H4 (cell line): ENCODE results near the gene PDE3A. TPM values are rescaled to one million over a fixed set of nuclear protein-coding genes. Genes with fewer than 3 reads are reported as not detected.

Source experiments
- DNase-seq: peaks from one replicate; pipeline ENCODE4 v3.0.0-alpha.2; 2015; ENCODE audit warnings: low spot score
- total RNA-seq: library from RNA; depleted of rRNA; stranded (reverse); fragments of >200 nt; shearing (Covaris generic); gene quantifications from 2 replicates; pipeline ENCODE4 v1.2.3, GENCODE V29; 2014

Gene PDE3A
- total RNA-seq, 1 experiment from 2014 or later, result 8.9 TPM

DNA sequence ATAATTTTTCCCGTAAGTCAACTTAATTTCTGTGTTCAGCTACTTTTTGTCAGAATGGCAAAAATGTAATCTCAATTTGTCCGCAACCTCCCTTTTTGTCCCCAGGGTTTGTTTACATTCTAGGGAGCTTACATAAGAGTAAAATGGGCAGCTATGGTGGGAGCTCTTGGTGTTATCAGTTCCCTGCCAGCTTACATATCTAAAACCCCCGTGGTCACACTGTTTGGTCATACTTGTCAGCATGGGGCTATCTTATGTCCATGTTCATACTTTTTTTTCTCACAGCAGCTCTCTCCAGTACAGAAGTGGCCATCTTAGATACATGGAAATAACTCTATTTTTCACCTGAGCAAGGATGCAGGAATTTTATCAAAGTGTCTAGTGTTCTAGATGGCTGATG is 343.5 kb downstream of the PDE3A start:
- no peak for DNase-seq

DNA sequence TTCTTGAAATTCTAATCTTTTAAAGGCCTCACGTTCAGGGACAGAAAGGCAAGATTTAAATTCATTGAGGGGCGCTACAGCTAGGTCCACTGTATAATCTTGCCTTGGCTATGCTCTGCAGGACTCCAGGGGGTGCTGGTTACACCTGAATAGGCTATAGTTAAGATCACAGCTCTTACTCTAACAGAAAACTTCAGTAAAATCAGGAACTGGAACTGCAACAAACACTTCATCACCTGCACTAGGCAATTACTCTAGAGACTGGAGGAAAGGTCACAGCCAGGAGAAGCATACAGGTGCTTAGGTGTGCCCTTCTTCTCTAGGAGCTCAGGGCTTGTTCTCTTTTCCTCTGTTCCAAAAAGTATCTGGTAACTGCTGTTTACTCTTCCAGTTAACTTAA is 347.7 kb downstream of the PDE3A start:
- DNase-seq, result no peak

DNA sequence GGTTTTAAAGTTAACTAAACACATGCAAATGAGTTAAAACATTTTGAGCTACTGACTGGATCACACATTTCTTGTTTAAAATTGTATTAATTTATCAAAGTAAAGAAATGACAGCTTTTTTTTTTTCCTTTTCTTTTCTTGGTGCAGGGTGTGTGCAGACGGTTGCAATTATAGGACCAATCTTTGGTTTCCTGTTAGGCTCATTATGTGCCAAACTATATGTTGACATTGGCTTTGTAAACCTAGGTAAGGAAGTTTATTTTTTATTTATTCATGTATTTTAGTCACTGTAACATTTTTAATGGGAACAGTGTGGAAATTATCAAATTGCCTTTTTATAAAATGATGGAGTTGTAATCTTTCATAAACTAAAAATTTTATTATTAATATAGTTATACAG is 348.6 kb downstream of the PDE3A start:
- DNase-seq, result no peak

DNA sequence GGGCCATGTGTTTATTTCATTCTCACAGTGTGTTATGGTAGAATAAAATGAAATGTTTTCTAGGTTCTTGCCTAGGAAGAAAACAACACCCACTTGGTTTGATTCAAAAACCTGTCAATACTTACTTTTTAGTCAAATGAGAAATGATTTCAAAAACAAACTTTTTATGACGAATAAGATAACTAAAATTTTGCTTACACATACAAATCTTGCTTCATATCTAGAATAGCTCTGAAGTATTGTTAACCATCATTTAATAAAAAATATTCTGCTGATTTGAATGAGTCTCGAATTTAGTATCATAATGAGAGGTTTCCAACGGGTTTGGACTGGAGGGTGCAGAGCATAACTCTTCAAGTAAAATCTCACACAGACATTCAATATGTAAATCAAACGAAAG is 350.0 kb downstream of the PDE3A start:
- no peak for DNase-seq

DNA sequence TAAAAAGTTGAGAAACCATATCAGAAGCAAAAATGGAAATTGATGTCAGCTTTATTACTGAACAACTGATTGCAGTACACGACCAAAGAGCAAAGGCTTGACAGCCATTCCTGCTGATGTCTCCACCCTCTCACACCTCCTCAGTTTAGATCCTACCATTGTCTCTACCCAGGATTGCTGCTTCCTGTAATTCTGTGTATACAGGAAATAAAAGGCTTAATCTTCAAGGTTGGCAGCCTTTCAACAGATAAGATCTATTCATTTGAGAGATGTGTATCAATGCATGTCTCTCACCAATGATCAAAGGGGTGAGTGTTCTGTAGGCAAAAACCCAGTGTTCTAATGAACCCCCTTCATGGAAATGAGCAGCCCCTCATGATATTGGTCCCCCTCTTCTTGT is 353.8 kb downstream of the PDE3A start:
- no peak for DNase-seq

DNA sequence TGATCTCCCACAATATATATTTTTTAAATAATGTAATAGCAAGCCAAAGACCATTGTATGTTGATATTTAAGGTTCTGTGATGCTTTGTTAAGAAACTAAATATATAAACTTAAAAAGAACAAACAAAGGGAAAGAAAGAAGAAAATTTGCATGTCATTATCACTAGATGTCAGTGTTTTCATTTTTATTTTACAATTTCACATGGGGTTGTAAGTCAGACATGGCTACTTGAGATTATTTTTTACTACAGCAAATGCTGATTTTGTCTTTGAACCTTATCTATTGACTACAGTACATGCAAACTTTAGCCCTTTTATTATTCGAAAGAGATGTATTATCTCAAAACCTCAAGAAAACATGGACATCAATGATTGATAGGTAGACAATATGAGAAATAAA is 362.9 kb downstream of the PDE3A start:
- DNase-seq, result no peak
